Measurements from ENCODE around the gene POLR3H.

- TF ChIP-seq, protein P1, sequence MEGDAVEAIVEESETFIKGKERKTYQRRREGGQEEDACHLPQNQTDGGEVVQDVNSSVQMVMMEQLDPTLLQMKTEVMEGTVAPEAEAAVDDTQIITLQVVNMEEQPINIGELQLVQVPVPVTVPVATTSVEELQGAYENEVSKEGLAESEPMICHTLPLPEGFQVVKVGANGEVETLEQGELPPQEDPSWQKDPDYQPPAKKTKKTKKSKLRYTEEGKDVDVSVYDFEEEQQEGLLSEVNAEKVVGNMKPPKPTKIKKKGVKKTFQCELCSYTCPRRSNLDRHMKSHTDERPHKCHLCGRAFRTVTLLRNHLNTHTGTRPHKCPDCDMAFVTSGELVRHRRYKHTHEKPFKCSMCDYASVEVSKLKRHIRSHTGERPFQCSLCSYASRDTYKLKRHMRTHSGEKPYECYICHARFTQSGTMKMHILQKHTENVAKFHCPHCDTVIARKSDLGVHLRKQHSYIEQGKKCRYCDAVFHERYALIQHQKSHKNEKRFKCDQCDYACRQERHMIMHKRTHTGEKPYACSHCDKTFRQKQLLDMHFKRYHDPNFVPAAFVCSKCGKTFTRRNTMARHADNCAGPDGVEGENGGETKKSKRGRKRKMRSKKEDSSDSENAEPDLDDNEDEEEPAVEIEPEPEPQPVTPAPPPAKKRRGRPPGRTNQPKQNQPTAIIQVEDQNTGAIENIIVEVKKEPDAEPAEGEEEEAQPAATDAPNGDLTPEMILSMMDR (IDR thresholded peaks at IDR 0.05 in 2 of 3, conservative IDR thresholded peaks at IDR 0.05 in 1 of 3; ENCODE audit: control insufficient read depth in 2 of 3, extremely low read depth in 1 of 3, insufficient read depth in 1 of 3, low read depth in 3 of 3, low read length in 3 of 3) = no peak
- no peak for TF ChIP-seq CREB1 (IDR thresholded peaks at IDR 0.05; ENCODE audit: low read depth)
- TF ChIP-seq YY1 (IDR thresholded peaks at IDR 0.05; ENCODE audit: low read depth, low read length) = no peak
Observed at GRCh38 chr22:41500303-41500702, 44.0 kb downstream of the POLR3H start.

Data from GM12878 (cell line).